ENCODE results near the gene HNRNPDL.
"Not testable (repeated sequence)": the region's sequence is repeated elsewhere in the genome, so short reads cannot be mapped to it uniquely, and the experiment has no call there.

Gene HNRNPDL

GRCh38 chr4:82430193-82430963, at the start of gene HNRNPDL, which contains the start of gene ENOPH1:
Gene HNRNPDL (minus strand): TSS chr4:82430462. CDS start chr4:82429690, 772 bp downstream.
Gene ENOPH1 (plus strand): TSS chr4:82430590. CDS start chr4:82430830, 240 bp downstream.
- TF ChIP-seq CTCF (IDR thresholded peaks at IDR 0.05; ENCODE audit: insufficient read depth, low read depth, low read length, missing control alignments): no peak
- H3K4me3 ChIP-seq (ENCODE audit: low read length): peak within 1 kb of the TSS; percentile 94
- DNase-seq (ENCODE audit: low read depth): peak; percentile 98

GRCh38 chr4:82479562-82479961, 49.3 kb upstream of the HNRNPDL start:
- no peak for DNase-seq (ENCODE audit: low read depth)
- TF ChIP-seq CTCF (IDR thresholded peaks at IDR 0.05; ENCODE audit: insufficient read depth, low read depth, low read length, missing control alignments): no peak
- no peak overlapping the region for H3K4me3 ChIP-seq (ENCODE audit: low read length)

- DNase-seq (ENCODE audit: low read depth): peak; percentile 17
- not testable (repeated sequence) for H3K4me3 ChIP-seq (ENCODE audit: low read length)
Observed at GRCh38 chr4:82477469-82477868, 47.2 kb upstream of the HNRNPDL start.

GRCh38 chr4:82475931-82476330, 45.7 kb upstream of the HNRNPDL start:
- not testable (repeated sequence) for DNase-seq (ENCODE audit: low read depth); H3K4me3 ChIP-seq (ENCODE audit: low read length)

GRCh38 chr4:82473621-82474164, 43.4 kb upstream of the HNRNPDL start:
- DNase-seq (ENCODE audit: low read depth): no peak
- H3K4me3 ChIP-seq (ENCODE audit: low read length): no peak overlapping the region
- no peak for TF ChIP-seq CTCF (IDR thresholded peaks at IDR 0.05; ENCODE audit: insufficient read depth, low read depth, low read length, missing control alignments)

- not testable (repeated sequence) for H3K4me3 ChIP-seq (ENCODE audit: low read length)
- DNase-seq (ENCODE audit: low read depth): peak; percentile 53
Observed at GRCh38 chr4:82473080-82473479, 42.8 kb upstream of the HNRNPDL start.

GRCh38 chr4:82469791-82470345, 39.6 kb upstream of the HNRNPDL start:
- DNase-seq (ENCODE audit: low read depth): peak; percentile 34
- H3K4me3 ChIP-seq (ENCODE audit: low read length): no peak overlapping the region
- no peak for TF ChIP-seq CTCF (IDR thresholded peaks at IDR 0.05; ENCODE audit: insufficient read depth, low read depth, low read length, missing control alignments)

GRCh38 chr4:82467471-82467870, 37.2 kb upstream of the HNRNPDL start:
- peak; percentile 30 for DNase-seq (ENCODE audit: low read depth)
- H3K4me3 ChIP-seq (ENCODE audit: low read length): no peak overlapping the region
- TF ChIP-seq CTCF (IDR thresholded peaks at IDR 0.05; ENCODE audit: insufficient read depth, low read depth, low read length, missing control alignments): no peak
